GM19099 (cell line): Measurements from ENCODE around the gene TRAK1.

ENCODE experiments used
- POLR2A ChIP-seq: IDR thresholded peaks from 3 replicates; pipeline ENCODE4 v1.6.1; 2011; ENCODE audit warnings: low read depth; ENCODE audit not compliant: insufficient read length; ENCODE audit errors: extremely low read depth

The TRAK1 gene

DNA sequence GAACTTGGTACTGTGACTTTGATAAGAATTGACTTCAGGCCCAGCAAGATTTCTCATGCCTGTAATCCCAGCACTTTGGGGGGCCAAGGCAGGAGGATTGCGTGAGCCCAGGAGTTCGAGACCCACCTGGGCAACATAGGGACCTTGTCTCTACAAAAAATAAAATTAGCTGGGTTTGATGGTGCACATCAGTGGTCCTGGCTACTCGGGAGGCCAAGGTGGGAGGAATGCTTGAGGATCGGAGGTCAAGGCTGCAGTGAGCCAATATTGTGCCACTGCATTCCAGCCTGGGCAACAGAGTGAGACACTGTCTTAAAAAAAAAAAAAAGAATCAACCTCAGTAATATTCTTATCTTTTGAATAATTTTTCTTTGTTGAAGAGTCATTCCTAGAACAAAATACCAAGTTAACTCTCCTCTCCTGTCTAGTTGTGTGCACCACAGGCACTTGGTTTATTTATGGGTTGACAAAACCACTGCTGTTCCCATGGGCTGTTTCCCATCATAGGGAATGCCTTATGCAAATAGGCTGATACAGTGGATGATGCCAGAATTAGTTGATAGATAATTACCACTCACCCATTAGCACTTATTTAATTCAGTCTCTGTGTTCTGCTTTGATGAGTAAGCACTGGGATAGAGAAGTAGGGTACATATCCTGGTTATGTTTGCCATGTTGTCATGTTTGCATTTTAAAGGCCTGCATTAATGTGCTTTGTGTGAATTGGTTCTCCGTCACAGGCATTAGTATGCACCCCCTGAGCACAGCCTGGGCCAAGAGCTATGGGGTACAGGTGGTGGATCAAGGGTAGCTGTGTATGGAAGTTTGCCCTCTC is 32.9 kb downstream of the TRAK1 start:
- no peak for TF ChIP-seq POLR2A

DNA sequence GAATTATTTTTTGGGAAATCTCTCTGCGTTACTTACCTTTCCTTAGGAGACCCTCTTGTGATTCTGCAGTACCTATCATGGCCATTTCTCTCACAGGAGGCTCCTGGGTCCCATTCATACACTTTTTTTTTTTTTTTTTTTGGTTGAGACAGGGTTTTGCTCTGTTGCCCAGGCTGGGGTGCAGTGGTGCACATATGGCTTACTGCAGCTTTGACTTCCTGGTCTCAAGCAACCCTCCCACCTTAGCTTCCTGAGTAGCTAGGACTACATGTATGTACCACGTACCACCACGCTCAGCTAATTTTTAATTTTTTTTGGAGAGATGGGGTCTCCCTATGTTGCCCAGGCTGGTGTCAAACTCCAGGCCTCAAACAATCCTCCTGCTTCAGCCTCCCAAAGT is 36.1 kb downstream of the TRAK1 start:
- no peak for TF ChIP-seq POLR2A

DNA sequence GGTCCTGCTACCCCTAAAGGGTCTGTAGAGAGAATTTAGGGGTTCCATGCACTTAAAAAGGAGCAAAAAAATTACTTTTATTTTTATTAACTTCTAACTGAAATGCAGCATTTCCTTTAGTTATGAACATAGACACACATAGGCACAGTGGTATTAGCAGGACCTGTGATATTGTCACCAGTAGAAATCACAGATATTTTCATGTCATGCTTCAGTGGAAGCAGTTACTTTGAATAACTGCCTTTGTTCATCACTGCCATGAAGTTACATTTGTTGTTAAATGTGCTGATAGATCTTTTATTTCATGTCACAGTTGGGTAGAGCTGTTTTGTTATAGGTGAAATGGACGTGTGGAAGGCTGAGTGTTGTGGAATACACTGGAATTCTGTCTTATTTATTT is 37.4 kb downstream of the TRAK1 start:
- no peak for TF ChIP-seq POLR2A

DNA sequence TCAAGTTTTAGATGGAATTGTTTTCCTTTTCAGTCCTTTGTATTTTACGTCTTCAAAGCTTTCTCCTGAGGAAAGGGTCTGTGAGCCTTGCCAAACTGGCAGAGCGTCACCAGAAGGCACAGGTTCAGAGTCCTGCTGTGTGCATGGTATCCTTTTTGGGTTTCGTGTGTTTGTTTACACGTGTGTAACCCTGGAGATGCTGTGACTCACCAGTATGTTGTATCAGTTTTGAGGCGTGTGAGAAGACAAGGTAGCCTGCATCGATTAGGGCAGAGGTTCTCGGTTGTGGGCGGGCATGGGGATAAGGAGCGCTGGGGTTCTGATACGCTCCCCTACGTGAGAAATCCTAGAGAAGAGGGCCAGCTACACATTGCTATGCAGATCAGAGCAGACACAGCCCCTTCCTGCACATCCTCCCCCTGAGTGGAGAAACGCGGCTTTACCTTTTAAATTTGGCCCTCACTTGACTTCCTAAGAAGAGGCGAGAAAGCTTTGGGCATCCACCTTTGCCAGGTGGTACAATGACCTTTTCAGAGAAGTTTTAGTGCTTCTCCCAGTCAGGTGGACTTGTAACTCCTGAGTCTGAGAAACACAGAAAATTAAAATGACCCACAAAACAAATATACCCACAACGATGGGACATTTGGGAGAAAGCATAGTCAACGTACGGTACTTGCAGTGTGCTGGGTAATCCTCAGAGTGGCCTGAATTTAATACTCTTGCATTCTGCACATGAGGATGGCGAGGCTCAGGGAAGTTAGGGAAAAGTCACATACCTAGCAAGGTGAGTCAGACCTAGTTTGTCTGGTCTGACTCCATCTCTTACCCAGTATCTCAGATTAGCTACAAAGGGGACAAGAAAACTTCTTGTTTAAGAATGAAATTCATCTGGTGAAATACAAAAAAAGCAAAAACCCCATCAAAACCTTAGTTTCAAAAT is 38.1 kb downstream of the TRAK1 start:
- TF ChIP-seq POLR2A: no peak

DNA sequence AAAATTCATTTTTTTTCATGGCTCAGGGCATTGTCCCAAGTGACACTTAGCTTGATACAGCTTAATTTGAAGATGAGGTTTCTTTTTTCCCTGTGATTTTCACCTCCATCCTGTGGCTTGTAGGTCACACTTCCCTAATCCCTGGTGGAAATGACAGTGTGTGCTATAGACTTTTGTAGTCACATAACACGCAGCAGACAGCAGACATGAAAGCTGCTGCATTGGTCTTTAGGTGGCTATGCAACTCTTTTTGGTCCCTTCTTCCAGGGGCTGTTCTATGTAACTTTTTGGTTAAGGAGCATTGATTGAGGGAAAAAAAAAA is 38.8 kb downstream of the TRAK1 start:
- TF ChIP-seq POLR2A: no peak

DNA sequence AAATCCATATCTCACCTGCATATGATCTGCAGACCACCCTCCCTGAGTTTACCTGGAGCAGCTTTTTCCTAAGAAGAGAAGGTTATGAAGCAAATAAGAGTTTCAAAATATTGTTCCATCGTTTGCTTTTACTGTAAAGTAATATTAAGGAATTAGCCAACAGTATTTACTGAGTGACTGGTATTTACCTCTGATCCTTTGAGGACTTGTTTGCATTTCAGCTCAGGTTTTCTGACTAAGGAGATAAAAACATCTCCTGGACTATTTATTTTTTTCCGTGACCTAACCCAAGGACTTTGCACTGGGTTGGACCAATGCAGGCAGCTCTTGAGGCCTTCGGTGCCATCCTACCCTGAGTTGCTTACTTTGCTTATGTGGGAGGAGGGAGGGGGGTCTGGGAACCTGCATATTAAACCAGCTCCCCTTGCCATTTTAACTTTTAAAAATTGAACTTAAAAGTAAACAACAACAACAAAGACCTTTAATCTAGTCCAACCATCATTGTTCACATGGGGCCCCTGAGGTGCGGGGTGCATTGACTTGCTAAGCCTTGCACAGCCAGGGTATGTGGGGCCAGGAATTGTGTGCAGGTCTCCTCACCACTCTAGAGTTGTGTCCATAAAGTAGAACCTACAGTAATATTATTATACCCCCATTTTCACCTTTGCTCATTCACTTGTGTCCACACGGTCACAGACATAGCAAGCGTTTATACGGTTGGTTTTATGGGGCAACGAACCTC is 39.3 kb downstream of the TRAK1 start:
- TF ChIP-seq POLR2A: no peak

DNA sequence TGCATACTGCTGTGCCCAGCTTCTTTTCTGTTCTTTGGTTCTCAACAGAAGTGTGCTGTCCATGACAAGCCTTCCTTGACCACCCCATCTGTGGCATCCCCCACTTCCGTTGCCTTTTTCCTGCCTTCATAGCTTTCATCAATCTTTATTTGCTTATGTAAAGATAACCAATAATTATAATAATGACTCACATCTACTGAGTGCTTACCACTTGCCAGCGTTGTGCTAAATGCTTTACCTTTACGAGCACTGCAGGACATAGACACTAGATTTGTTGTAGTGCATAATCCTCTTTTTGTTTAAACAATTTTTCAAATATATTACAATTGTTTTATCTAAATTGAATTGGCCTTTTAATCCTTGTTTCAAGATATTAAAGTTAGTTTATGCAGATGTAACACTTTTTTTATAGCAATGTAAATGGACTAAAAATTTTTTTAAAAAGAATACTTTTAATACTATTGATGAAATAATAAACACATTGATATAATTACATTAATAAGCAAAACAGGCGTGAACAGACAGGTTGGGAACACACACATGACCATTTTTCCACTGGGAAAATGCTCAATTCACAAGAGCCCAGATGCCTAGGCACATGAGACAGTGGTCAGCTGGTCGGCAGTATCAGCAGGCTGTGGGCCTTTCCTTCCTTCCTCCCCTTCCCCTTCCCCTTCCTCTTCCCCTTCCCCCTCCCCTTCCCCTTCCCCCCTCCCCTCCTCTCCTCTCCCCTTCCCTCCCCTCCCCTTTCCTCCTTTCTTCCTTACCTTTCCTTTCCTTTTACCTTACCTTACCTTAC is 42.5 kb downstream of the TRAK1 start:
- no peak for TF ChIP-seq POLR2A

DNA sequence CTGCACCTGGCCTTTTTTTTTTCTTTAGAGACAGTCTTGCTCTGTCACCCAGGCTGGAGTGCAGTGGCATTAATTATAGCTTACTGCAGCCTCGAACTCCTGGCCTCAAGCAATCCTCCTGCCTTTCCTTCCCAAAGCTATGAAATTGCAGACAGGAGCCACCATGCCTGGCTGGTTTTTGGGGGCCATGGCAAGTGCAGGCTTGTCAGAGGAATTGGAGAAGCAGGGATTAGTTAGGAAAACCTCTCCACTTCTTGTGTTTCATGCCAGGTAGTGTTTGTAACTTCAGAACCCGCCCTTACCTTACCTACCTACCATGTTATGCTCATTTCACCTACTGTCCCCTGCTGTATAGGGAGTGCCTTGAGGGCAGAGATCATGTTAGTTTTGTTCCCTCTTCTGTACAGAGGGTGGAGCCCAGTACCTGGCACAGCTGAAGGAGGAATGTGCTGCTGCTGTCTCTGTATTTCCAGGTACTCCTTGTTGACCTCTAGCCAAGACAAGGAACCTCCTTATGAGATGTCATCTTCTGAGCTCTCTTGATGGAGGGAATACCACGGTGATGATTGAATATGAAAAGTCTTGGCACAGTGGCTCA is 43.8 kb downstream of the TRAK1 start:
- no peak for TF ChIP-seq POLR2A

DNA sequence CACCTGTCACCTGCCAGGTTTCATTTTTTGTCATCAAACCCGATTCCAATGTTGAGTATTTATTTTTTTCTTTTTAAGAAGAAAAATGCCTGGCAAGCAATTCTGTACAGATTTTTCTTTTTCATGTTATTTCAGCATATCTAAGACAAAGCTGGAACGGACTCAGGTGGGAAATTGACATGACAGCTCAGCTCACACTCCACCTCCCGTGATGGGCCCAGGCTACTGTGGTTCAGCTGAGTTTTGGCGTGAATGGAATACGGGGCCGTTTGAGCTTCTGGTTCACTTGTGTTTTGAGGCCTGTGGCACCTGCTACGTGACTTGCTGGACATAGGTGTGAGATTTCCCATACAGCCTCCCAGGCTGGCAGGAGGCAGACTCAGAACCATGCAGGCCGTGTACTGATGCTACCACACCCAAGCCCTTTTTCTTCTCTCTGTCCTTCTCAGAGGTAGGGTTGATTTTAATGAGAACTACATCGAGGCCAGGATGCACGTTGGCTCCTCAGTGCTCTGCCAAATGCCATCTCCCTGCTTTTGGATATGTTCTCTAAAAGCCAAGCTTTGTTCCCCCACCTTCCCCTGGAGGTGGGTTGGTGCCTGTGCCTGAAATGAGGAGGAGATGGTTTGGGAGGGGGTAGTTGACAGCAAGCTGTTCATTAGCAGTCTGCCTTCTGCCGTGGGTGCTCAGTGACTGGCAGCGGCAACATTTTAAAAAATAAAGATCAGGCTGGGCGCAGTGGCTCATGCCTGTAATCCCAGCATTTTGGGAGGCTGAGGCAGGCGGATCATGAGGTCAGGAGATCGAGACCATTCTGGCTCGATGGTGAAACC is 48.7 kb downstream of the TRAK1 start:
- no peak for TF ChIP-seq POLR2A

DNA sequence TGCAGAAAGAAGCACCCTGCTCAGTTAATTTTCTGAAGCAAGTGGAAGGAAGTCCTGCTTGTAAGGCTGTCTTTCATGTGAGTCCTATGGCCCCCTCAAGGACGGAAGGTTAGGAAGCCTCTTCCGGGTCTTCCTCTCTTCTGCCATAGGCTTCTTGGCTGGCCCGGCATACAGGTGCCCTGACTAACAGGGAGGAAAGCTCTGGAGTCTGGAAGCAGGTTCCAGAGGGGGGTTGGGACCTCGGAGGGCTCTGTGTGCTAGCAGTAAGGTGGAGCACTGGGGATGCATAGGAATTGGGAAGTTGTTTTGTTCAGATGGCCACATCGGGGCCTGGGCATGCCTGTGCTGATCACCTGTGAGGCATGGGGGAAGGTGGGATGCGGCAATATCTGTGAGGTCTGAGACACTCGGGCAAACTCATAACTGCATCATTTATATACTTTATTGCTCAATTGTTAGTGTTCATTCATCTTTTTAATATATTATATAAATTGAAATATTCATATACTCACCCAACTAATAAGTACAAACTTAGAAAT is 49.6 kb downstream of the TRAK1 start:
- TF ChIP-seq POLR2A: no peak

DNA sequence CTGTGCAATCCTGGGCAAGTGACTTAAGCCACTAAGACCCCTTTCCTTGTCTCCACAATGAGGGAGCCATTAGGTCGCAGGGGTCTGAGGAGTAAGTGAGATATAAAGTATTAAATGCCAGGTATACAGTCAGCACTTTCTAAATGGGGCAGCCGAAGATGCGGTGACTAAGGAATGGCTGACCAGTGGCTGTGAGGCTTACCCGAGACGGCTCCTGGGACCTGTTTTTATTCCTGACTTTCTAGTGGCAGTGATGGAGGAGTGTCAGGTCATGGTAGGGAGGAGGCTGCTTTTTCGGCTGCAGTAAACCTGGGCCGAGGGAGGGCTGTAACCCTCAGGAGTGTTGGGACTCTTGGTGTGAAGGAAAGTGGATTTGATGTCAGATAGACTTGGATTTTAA is 52.3 kb downstream of the TRAK1 start:
- no peak for TF ChIP-seq POLR2A

DNA sequence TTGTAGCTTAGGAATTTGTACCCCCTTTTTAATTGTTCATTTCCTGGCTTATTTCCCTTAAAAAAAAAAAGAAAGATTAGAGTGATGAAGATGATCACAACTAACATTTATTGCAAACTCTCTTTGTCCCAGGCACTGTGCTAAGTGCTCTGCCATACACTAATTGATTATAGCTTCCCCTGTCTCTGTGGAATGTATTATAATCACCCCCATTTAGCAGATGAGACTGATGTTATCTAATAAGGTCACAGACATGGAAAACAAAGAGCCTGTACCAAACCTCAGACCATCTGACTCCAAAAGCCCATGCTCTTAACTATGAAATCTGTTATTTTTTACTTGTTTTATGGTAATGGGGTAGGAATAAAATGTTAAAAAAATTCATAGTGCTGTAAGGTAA is 53.1 kb downstream of the TRAK1 start:
- TF ChIP-seq POLR2A: no peak
